Measurements from ENCODE around the gene FRY.
"Not testable (repeated sequence)": the region's sequence is repeated elsewhere in the genome, so short reads cannot be mapped to it uniquely, and the experiment has no call there.

The FRY gene

DNA sequence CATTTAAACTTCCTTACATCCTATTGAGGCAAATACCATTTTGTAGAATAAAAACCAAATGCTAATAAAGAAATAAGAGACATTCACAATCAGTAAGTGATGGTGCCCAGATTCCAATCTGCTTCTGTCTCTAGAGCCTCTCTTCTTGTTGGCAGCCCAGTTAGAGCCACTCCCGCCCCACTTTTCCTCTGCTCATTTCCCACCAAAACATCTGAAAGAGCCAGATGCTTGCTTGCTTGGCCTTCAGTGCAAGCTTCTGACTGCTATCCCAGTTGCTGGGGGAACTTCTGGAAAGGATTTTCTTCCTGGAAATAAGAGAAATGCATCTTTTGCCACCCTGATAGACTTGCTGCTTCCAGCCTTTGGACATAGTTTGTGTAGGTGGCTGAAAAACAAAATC lies 12.9 kb downstream of the FRY start:
- DNase-seq, result no peak

- no peak for DNase-seq
Measured at GRCh38 chr13:32045537-32045936, 14.0 kb downstream of the FRY start.

- no peak for DNase-seq
Measured at GRCh38 chr13:32045982-32046785, 14.6 kb downstream of the FRY start.

DNA sequence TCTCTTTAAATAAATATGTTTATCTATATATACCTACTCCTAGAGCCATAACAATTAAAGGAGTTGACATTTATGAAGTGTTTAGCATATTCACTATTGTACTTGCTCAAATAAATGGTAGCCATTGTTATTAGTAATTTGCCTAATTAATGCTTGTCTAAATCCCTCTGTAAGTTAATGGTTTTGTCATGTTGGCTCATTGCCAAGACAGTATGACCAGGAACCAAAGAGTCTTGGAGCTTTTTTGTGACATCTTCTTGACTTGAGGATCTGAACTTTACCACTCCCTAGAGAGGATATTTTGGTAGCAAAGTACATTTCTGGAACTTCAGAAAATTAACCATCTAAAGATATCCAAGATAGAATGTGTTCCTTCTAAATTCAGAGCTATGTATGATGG lies 15.5 kb downstream of the FRY start:
- DNase-seq, result no peak

GRCh38 chr13:32047793-32048192 lies 16.2 kb downstream of the FRY start:
- DNase-seq, result no peak

- no peak for DNase-seq
Measured at GRCh38 chr13:32048816-32049215, 17.2 kb downstream of the FRY start.

DNA sequence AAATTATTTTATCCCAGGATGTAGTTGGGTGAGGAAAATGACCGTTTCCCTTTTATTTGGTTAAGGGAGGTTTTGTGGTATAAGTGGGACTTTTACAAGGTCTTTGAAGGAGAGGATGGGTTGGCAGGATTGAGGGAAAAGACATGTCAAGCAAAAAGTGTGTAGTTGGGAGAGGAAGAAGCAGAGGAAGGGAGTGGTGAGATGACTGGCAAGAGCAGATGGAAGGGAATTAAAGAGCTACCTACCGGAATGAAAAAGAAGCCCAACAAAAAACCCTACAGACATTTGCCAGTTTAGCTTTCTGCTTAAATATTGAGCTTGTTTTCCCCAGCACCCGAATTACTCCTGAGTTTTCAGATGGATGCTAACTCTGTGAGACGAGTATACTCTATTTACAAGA lies 19.6 kb downstream of the FRY start:
- DNase-seq, result no peak

DNA sequence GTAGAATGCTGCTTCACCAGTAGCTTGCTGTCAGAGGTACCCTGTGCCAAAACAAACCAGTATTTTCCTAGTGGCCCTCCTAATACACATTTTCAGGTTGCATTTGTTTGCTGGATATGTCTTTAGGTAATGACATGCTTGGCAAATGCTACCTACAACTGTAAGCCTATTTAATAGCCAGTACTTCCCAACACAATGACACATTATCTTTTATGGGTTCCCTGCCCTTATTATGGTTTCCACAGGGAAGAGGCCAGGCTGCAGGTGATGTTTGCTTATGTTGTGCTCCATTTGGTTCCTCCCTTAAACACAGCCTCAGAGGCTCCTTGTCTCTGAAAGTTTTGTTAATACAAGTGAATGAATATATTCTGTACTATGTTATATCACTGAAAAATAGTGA lies 24.7 kb downstream of the FRY start:
- DNase-seq, result no peak

GRCh38 chr13:32057325-32057724 lies 25.8 kb downstream of the FRY start:
- DNase-seq, result not testable (repeated sequence)

- no peak for DNase-seq
Measured at GRCh38 chr13:32059511-32059984, 28.0 kb downstream of the FRY start.

DNA sequence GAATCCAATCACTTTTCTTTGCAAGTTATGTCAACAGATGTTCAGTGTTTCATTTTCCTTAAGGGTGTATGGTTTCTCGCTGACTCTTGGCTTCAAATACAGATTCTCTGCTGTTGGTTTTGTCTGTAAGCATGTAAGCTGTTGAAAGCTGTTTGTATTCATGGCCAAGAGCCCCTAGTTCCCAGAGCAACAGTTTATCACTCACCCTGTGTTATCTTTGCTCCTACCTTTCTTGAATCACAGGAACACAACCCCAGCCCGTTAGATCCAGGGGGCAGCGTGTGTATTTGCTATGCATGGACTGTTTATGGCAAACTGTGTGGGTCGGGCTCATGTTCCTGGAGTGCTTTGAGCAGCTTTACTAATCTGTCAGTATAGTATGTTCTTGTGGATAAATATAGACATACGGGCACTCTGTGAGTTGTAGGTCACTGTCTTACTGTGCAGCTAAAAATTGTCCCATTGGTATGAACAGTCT lies 28.9 kb downstream of the FRY start:
- DNase-seq, result peak; percentile 35

DNA sequence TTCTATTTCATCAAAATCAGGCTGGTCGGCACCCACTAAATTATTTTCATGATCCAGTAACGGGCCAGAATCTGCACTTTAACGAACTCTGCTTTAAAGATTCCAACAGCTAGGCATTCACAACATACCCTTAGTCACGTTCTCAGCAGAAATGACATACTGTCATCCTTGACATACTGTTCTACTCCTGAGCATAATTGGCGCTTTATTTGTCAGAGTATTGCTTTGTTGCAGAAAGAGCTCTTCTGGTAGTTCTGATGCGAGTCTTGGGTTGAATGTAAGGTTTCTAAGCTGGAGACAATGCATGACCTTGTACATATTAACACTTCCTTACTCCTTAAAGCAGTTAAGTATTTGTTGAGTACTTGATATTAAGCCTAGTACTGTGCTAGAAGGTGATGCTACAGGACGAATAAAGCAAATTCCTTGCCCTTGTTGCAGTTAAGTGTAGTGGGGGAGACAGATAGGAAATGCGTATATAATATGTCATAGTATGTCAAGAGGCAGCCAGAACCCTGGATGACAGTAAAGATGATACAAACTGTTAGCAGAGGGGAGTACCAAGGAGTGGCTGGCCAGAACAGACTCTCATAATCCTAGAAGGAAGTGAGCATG lies 32.2 kb downstream of the FRY start:
- DNase-seq, result no peak

DNA sequence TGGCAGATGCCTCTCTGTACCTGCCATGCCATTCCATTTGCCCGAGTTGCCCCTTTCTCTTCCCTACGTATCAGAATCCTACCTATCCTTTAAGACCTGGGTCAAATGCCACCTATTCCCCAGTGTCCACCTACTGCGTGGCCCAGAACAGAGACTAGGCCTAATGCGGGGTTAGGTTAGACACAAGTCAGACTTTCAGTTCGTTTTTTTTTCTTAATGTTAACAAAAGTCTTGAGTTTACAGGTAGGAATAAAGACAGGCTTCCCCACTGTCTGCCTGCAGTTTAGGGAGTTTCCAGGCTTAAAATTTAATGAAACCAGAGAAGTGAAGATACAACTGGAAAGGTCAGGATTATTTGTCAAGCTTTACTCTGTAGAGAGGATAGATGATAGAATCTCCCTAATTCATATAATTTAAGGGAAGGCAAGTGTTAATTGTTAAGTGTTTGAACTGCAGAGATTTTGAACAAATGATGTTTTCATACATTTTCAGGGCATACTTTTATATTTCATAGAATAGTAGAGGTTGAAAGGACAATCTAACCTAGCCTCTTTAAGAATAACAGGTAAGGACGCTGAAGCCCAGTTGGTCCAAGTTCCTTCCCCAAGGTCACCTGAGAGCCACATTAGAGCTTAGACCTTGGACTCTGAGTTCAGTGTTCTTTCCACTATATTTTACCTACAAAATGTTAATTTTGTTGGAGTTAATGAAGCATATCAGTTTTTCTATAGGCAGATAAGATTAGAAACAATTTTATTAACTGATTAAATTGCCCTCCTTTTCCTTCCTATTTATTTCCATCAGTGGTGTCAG lies 35.8 kb downstream of the FRY start:
- no peak for DNase-seq

DNA sequence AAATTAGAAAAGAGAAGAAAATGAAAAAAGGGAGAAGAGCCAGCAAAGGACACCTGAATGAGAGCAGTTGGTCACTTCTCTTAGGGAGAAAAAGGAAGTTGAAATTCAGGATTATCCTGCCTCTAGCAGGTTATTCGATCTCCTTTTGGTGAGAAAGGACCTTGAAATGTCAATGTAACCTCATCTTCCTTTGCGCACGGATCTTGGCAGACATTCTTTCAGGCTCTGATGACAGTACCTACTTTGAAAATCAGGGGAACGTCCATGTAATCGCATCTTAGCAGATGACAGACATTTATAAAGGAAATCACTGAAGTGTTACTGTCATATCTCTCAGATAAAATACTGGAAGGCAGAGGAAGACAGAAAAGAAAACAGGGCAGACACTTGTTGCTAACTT lies 36.7 kb downstream of the FRY start:
- no peak for DNase-seq

- DNase-seq, result no peak
Measured at GRCh38 chr13:32073180-32073864, 41.7 kb downstream of the FRY start.

DNA sequence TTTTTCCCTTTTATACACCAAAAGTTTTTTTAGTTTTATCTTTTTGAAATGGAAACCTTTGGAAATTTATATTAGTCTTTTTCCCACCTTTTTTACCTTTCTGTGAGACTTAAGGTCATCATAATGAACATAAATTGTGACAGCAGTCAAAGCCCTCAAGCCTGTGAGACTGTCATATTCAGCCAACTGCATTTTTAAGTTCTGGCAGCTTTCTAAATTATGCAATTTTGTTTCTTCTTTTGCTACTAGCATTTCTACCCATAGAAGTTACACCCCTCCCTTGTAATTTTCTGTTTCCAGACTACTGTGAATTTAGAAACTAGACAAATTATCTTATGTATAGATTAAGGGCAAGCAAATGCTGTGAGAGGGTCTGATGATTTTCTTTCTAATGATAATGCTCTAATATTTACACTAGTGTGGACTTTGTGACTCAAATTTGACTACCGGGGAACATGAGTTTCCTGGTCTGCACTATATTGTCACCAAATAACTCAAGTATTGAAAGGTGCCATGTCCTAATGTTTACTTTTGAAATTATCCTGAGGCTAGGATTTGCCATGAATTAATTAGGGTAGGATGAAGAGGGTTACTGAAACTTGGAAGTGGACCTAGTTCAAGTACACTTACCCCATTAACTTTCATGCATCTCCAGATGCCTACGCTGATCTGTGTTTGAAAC lies 43.7 kb downstream of the FRY start:
- DNase-seq, result no peak

GRCh38 chr13:32079587-32079986 lies 48.0 kb downstream of the FRY start:
- no peak for DNase-seq

DNA sequence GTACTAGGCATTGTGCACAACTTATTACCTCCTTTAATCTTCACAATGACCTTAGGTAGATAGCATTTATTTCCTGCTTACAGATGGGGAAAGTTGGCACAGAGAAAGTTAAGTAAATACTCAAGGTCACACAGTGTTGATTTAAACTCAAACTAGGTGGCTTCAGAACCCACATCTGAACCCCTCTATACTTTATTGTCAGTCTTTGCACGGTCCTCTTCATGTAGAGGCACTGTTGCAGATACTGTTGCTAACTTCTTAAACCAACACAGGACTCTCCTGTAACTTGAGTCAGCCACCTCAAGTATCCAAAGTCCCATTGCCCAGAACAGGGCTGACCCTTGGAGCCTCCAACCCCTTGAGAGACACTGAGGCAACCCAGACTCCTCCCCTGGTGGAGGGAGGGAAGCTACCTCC lies 48.8 kb downstream of the FRY start:
- no peak for DNase-seq

- DNase-seq, result no peak
Measured at GRCh38 chr13:32081591-32081990, 50.0 kb downstream of the FRY start.

GRCh38 chr13:32086366-32086765 lies 54.8 kb downstream of the FRY start:
- no peak for DNase-seq

- DNase-seq, result no peak
Measured at GRCh38 chr13:32086791-32087441, 55.3 kb downstream of the FRY start.

Data from right hindlimb (tissue), 1 donor.